Measurements from ENCODE around the gene CD274. TPM values are rescaled to one million over a fixed set of nuclear protein-coding genes. Genes with fewer than 3 reads are reported as not detected.
A peak's percentile ranks its signal among the peaks of the same experiment; 100 is the strongest.

The CD274 gene
- total and polyA plus RNA-seq, 2 experiments from 2014 or later = not detected

DNA sequence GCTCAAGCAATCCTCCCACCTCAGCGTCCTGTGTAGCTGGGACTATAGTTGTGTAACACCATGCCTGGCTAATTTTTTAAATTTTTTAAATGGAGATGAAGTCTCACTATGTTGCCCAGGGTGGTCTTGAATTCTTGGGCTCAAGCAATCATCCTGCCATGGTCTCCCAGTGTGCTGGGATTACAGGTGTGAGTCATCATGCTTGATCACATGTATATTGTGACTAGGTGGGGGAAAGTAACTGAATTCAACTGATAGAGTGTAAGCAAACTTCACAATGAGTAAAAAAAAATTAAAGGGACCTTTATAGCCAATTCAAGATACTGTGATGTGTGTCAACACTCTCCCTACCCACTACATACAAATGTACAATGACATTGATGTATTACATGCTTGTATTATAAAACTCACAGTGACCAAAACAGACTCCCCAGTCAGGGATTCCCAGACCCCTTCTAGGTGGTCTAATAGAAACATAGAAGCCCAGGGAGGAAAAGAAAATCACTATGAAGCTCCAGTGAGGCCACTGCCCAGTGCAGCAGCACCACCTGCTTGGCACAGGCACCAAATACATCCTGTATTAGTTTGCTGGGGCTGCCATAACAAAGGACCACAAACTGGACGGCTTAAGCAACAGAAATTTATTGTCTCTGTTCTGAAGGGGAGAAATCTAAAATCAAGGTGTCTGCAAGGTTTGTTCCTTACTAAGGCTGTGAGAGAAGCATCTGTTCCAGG lies 21.4 kb upstream of the CD274 start:
- ATAC-seq (no peak), DNase-seq (ENCODE audit: low spot score) (no peak)
- Histone ChIP-seq H3K27me3 (ENCODE audit: insufficient read depth) (no peaks in the 10 kb centered on the region), H3K4me1 (ENCODE audit: insufficient read depth) (no peaks in the 10 kb centered on the region), H3K9me2 (ENCODE audit: insufficient read depth) (no peaks in the 10 kb centered on the region), H3K79me2 (replicated peaks; ENCODE audit: insufficient read depth) (no peaks in the 10 kb centered on the region), H3K4me3 (no peak overlapping the region), H2AFZ (no peak overlapping the region), H4K20me1 (replicated peaks; ENCODE audit: insufficient read depth) (no peaks in the 10 kb centered on the region), H3F3A (replicated peaks; ENCODE audit: low read depth) (no peaks in the 10 kb centered on the region), H3K36me3 (ENCODE audit: insufficient read depth) (no peaks in the 10 kb centered on the region), H3K27ac (ENCODE audit: low read depth) (no peak overlapping the region), H3K4me2 (no peak overlapping the region)
- Mint-ChIP-seq H3K27ac (no peak overlapping the region), H3K9me3 (peaks cover 22% of the 10 kb centered on the region), H3K4me1 (no peaks in the 10 kb centered on the region), H3K4me3 (no peak overlapping the region), H3K36me3 (ENCODE audit: low read depth) (peaks cover 29% of the 10 kb centered on the region), H3K27me3 (ENCODE audit: insufficient read depth, low read depth, poor library complexity) (no peaks in the 10 kb centered on the region)
- TF ChIP-seq CREB1 (CRISPR knock-in tag; IDR thresholded peaks at IDR 0.05; ENCODE audit: low read depth) (no peak), JUNB (IDR thresholded peaks at IDR 0.05; ENCODE audit: unreplicated experiment) (no peak), EZH2 (IDR thresholded peaks at IDR 0.05; ENCODE audit: low read depth, unreplicated experiment) (no peak)
- TF ChIP-seq, protein P1, sequence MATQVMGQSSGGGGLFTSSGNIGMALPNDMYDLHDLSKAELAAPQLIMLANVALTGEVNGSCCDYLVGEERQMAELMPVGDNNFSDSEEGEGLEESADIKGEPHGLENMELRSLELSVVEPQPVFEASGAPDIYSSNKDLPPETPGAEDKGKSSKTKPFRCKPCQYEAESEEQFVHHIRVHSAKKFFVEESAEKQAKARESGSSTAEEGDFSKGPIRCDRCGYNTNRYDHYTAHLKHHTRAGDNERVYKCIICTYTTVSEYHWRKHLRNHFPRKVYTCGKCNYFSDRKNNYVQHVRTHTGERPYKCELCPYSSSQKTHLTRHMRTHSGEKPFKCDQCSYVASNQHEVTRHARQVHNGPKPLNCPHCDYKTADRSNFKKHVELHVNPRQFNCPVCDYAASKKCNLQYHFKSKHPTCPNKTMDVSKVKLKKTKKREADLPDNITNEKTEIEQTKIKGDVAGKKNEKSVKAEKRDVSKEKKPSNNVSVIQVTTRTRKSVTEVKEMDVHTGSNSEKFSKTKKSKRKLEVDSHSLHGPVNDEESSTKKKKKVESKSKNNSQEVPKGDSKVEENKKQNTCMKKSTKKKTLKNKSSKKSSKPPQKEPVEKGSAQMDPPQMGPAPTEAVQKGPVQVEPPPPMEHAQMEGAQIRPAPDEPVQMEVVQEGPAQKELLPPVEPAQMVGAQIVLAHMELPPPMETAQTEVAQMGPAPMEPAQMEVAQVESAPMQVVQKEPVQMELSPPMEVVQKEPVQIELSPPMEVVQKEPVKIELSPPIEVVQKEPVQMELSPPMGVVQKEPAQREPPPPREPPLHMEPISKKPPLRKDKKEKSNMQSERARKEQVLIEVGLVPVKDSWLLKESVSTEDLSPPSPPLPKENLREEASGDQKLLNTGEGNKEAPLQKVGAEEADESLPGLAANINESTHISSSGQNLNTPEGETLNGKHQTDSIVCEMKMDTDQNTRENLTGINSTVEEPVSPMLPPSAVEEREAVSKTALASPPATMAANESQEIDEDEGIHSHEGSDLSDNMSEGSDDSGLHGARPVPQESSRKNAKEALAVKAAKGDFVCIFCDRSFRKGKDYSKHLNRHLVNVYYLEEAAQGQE (IDR thresholded peaks at IDR 0.05; ENCODE audit: unreplicated experiment) = no peak
- TF ChIP-seq, protein P2, sequence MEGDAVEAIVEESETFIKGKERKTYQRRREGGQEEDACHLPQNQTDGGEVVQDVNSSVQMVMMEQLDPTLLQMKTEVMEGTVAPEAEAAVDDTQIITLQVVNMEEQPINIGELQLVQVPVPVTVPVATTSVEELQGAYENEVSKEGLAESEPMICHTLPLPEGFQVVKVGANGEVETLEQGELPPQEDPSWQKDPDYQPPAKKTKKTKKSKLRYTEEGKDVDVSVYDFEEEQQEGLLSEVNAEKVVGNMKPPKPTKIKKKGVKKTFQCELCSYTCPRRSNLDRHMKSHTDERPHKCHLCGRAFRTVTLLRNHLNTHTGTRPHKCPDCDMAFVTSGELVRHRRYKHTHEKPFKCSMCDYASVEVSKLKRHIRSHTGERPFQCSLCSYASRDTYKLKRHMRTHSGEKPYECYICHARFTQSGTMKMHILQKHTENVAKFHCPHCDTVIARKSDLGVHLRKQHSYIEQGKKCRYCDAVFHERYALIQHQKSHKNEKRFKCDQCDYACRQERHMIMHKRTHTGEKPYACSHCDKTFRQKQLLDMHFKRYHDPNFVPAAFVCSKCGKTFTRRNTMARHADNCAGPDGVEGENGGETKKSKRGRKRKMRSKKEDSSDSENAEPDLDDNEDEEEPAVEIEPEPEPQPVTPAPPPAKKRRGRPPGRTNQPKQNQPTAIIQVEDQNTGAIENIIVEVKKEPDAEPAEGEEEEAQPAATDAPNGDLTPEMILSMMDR (conservative IDR thresholded peaks at IDR 0.05; ENCODE audit: low read depth in 2 of 2) = 0 out of 4 replicates have a peak, but pooled peaks of 1 of the 2 experiments have one; percentile 16

DNA sequence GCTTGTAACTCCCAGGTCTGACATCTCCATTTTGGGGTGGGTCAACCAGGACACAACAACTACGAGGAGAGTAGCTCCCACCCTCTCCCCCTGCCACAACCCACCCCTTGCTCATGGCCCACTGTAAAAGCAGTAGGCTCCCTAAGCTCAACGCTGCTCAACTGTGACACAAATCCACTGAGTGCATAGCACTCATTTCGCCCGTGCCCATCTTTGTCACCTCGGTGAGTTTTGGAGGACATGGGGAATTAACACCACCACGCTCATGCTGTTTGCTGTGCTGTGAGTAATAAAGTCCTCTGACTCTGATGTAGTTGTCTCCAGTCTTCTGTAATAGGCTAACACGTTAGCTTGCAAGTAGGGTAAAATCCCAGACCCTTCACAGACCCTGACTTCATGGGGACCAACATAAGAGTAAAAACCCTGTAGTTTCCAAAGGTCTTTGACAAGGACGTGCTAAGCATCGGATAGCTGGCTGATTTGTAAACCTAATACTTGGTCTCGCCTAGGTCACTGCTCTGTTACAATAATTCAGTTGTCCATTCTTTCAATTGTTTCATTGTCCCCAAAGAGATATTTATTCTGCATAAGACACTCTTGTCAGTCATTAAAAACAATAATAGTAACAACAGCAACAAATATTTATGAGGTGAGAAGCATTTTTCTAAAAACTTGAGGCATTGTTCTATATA lies 20.3 kb upstream of the CD274 start:
- Mint-ChIP-seq H3K4me3 (no peak overlapping the region), H3K9me3 (peaks cover 28% of the 10 kb centered on the region), H3K4me1 (no peaks in the 10 kb centered on the region), H3K36me3 (ENCODE audit: low read depth) (peaks cover 35% of the 10 kb centered on the region), H3K27me3 (ENCODE audit: insufficient read depth, low read depth, poor library complexity) (no peaks in the 10 kb centered on the region), H3K27ac (no peak overlapping the region)
- ATAC-seq (no peak), DNase-seq (ENCODE audit: low spot score) (no peak)
- no peaks in the 10 kb centered on the region for H3K79me2 ChIP-seq (replicated peaks; ENCODE audit: insufficient read depth)
- no peaks in the 10 kb centered on the region for H3F3A ChIP-seq (replicated peaks; ENCODE audit: low read depth)
- H3K27me3 ChIP-seq (ENCODE audit: insufficient read depth) = no peaks in the 10 kb centered on the region
- no peaks in the 10 kb centered on the region for H3K4me1 ChIP-seq (ENCODE audit: insufficient read depth)
- no peak overlapping the region for H3K4me3 ChIP-seq
- H3K36me3 ChIP-seq (ENCODE audit: insufficient read depth) = no peaks in the 10 kb centered on the region
- H3K27ac ChIP-seq (ENCODE audit: low read depth) = no peak overlapping the region
- H2AFZ ChIP-seq = no peak overlapping the region
- H3K9me2 ChIP-seq (ENCODE audit: insufficient read depth) = no peaks in the 10 kb centered on the region
- no peaks in the 10 kb centered on the region for H4K20me1 ChIP-seq (replicated peaks; ENCODE audit: insufficient read depth)
- no peak overlapping the region for H3K4me2 ChIP-seq
- no peak for TF ChIP-seq EZH2phosphoT487 (IDR thresholded peaks at IDR 0.05; ENCODE audit: unreplicated experiment)
- no peak for TF ChIP-seq ZNF331 (CRISPR knock-in tag; IDR thresholded peaks at IDR 0.05; ENCODE audit: low read depth)
- TF ChIP-seq, protein P1 (IDR thresholded peaks at IDR 0.05; ENCODE audit: unreplicated experiment) = no peak
- no peak for TF ChIP-seq ZNF114 (CRISPR knock-in tag; IDR thresholded peaks at IDR 0.05)
- TF ChIP-seq NANOG (IDR thresholded peaks at IDR 0.05; ENCODE audit: borderline replicate concordance) = no peak
- TF ChIP-seq STAT1 (IDR thresholded peaks at IDR 0.05; ENCODE audit: unreplicated experiment) = no peak
- no peak for TF ChIP-seq POLR2AphosphoS5 (IDR thresholded peaks at IDR 0.05; ENCODE audit: low read depth)
